DND-41 (cell line): ENCODE measurements around the gene STARD13.

ENCODE experiments used
- ATAC-seq: fragments of 200-7000 bp; cut with Tn5 transposase; 3 replicates; pipeline ENCODE4 v1.9.1; 2021; ENCODE audit warnings: low read depth; ENCODE audit not compliant: insufficient read depth
- DNase-seq: peaks from one replicate; pipeline ENCODE4 v3.0.0-alpha.2; 2020
- H2AFZ ChIP-seq: 2 replicates; pipeline ENCODE4 v1.6.0; 2012; ENCODE audit warnings: low read depth, low read length
- H3K27ac ChIP-seq: 2 replicates; pipeline ENCODE4 v1.5.1; 2012; ENCODE audit warnings: low read length, inconsistent platforms
- H3K27me3 ChIP-seq: fragments of 200-600 bp; sonication (generic); 2 replicates; pipeline ENCODE4 v1.6.0; 2012; ENCODE audit warnings: low read length, mild to moderate bottlenecking, inconsistent platforms; ENCODE audit not compliant: insufficient read depth, poor library complexity
- H3K36me3 ChIP-seq: 2 replicates; pipeline ENCODE4 v1.5.1; 2012; ENCODE audit warnings: low read length, inconsistent platforms; ENCODE audit not compliant: insufficient read depth
- H3K4me1 ChIP-seq: 2 replicates; pipeline ENCODE4 v1.5.1; 2012; ENCODE audit warnings: mild to moderate bottlenecking, low read length; ENCODE audit not compliant: insufficient read depth
- H3K4me2 ChIP-seq: 2 replicates; pipeline ENCODE4 v1.6.0; 2012; ENCODE audit warnings: mild to moderate bottlenecking, moderate library complexity, low read length, inconsistent platforms; ENCODE audit not compliant: insufficient read depth
- H3K4me3 ChIP-seq, 2 experiments: fragments of 200-600 bp in 1 of 2; shearing (Covaris generic) in 1 of 2; 2 replicates each; pipeline ENCODE4 v1.5.1; 2012 to 2016; ENCODE audit warnings: inconsistent platforms in 2 of 2, low read length in 2 of 2, mild to moderate bottlenecking in 2 of 2, low read depth in 1 of 2, moderate library complexity in 1 of 2
- H3K79me2 ChIP-seq: 2 replicates; pipeline ENCODE4 v1.6.0; 2012; ENCODE audit warnings: low read length, inconsistent platforms; ENCODE audit not compliant: insufficient read depth
- H3K9ac ChIP-seq: 2 replicates; pipeline ENCODE4 v1.6.0; 2012; ENCODE audit warnings: low read depth, mild to moderate bottlenecking, inconsistent platforms, low read length, moderate library complexity
- H3K9me3 ChIP-seq: 2 replicates; pipeline ENCODE4 v1.5.1; 2012; ENCODE audit warnings: low read length, moderate library complexity, mild to moderate bottlenecking, inconsistent platforms; ENCODE audit not compliant: insufficient read depth, severe bottlenecking
- H4K20me1 ChIP-seq: 2 replicates; pipeline ENCODE4 v1.6.0; 2012; ENCODE audit warnings: low read length; ENCODE audit not compliant: insufficient read depth
- CTCF ChIP-seq: IDR thresholded peaks from 2 replicates; pipeline ENCODE4 v1.5.1; 2012; ENCODE audit warnings: borderline replicate concordance, low read length, moderate library complexity, mild to moderate bottlenecking; ENCODE audit not compliant: poor library complexity, severe bottlenecking; ENCODE audit errors: extremely low read depth
- EZH2 ChIP-seq: IDR thresholded peaks from 3 replicates; pipeline ENCODE4 v1.6.1; 2012; ENCODE audit warnings: borderline replicate concordance, low read depth, mild to moderate bottlenecking, moderate library complexity, low read length, inconsistent platforms; ENCODE audit not compliant: severe bottlenecking

The STARD13 gene

GRCh38 chr13:33251131-33251661, 34.4 kb downstream of the STARD13 start:
- DNase-seq, result no peak
- Histone ChIP-seq H3K9ac (no peak overlapping the region), H2AFZ (no peak overlapping the region), H3K9me3 (no peaks in the 10 kb centered on the region), H4K20me1 (no peaks in the 10 kb centered on the region), H3K36me3 (no peaks in the 10 kb centered on the region), H3K27ac (no peak overlapping the region), H3K79me2 (no peaks in the 10 kb centered on the region), H3K4me2 (no peak overlapping the region), H3K4me3 (no peak overlapping the region), H3K27me3 (no peaks in the 10 kb centered on the region), H3K4me1 (no peaks in the 10 kb centered on the region)
- ATAC-seq, result no peak; the same call in 2 of the 3 replicates
- TF ChIP-seq CTCF, result no peak
- no peak for TF ChIP-seq EZH2

- no peak for ATAC-seq
- H3K36me3 ChIP-seq, result no peaks in the 10 kb centered on the region
- no peak overlapping the region for H3K4me2 ChIP-seq
- no peaks in the 10 kb centered on the region for H3K27me3 ChIP-seq
- H2AFZ ChIP-seq, result no peak overlapping the region
- no peaks in the 10 kb centered on the region for H4K20me1 ChIP-seq
- H3K9me3 ChIP-seq, result no peaks in the 10 kb centered on the region
- DNase-seq, result no peak
- H3K79me2 ChIP-seq, result no peaks in the 10 kb centered on the region
- H3K4me1 ChIP-seq, result no peaks in the 10 kb centered on the region
- TF ChIP-seq EZH2, result no peak
- no peak for TF ChIP-seq CTCF
- no peak overlapping the region for H3K4me3 ChIP-seq
- no peak overlapping the region for H3K27ac ChIP-seq
- no peak overlapping the region for H3K9ac ChIP-seq
These were observed 34.9 kb downstream of the STARD13 start for GRCh38 chr13:33250609-33251008.

DNA sequence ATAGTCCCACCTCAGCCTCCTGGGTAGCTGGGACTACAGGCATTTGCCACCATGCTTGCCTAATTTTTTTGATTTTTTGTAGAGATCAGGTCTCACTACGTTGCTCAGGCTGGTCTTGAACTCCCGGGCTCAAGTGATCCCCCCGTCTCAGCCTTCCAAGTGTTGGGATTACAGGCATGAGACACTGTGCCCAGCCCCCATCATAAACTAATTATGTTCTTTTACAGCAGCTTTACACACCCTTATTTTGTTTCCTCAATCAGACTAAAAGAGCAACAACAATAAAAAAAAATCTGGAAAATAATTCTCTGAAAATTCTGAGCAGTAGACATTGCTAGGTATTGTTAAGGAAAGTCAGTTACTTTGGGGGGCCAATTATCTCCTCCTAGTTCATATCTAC, 35.7 kb downstream of the STARD13 start:
- DNase-seq, result no peak
- no peak overlapping the region for H3K27ac ChIP-seq
- no peaks in the 10 kb centered on the region for H3K27me3 ChIP-seq
- H4K20me1 ChIP-seq, result no peaks in the 10 kb centered on the region
- no peak overlapping the region for H3K9ac ChIP-seq
- no peaks in the 10 kb centered on the region for H3K36me3 ChIP-seq
- H3K4me2 ChIP-seq, result no peak overlapping the region
- TF ChIP-seq CTCF, result no peak
- no peak overlapping the region for H2AFZ ChIP-seq
- no peak overlapping the region for H3K4me3 ChIP-seq
- no peaks in the 10 kb centered on the region for H3K79me2 ChIP-seq
- H3K9me3 ChIP-seq, result no peaks in the 10 kb centered on the region
- no peaks in the 10 kb centered on the region for H3K4me1 ChIP-seq
- no peak for ATAC-seq

GRCh38 chr13:33249066-33249465, 36.5 kb downstream of the STARD13 start:
- Histone ChIP-seq H3K36me3 (no peaks in the 10 kb centered on the region), H3K9ac (no peak overlapping the region), H4K20me1 (no peaks in the 10 kb centered on the region), H3K27me3 (no peaks in the 10 kb centered on the region), H3K4me2 (no peak overlapping the region), H2AFZ (no peak overlapping the region), H3K79me2 (no peaks in the 10 kb centered on the region), H3K9me3 (no peaks in the 10 kb centered on the region), H3K4me1 (no peaks in the 10 kb centered on the region), H3K4me3 (no peak overlapping the region), H3K27ac (no peak overlapping the region)
- DNase-seq (no peak), ATAC-seq (no peak)
- TF ChIP-seq CTCF (no peak), EZH2 (no peak)
